HTERT RPE-1 (cell line): ENCODE data around the gene TRMT10C.
"Not testable (repeated sequence)": the region's sequence is repeated elsewhere in the genome, so short reads cannot be mapped to it uniquely, and the experiment has no call there.

Experiments used
- in situ Hi-C: fragments of 300-500 bp; cut with MboI; formaldehyde crosslinking; loops from 4 replicates; pipeline ENCODE4 v1.14.3; 2020; ENCODE audit warnings: low sequenced_read_pairs

The TRMT10C gene

GRCh38 chr3:101561630-101562328 lies at the start of gene TRMT10C:
Gene TRMT10C (plus strand): TSS chr3:101561868. CDS start chr3:101564782, 2,914 bp downstream.
- in situ Hi-C loops: no loop called here

- in situ Hi-C loops: no loop called here
These were observed 49.3 kb upstream of the TRMT10C start for GRCh38 chr3:101512396-101512645.

- in situ Hi-C loops: no loop called here
These were observed 48.8 kb upstream of the TRMT10C start, which contains the start of gene SENP7 for GRCh38 chr3:101512646-101513418. Gene SENP7 (minus strand): TSS chr3:101513212. CDS start chr3:101513130, 82 bp downstream.

GRCh38 chr3:101513419-101513986 lies 48.2 kb upstream of the TRMT10C start:
- in situ Hi-C loops: no loop called here

GRCh38 chr3:101518421-101518871 lies 43.2 kb upstream of the TRMT10C start:
- in situ Hi-C loops: no loop called here

GRCh38 chr3:101519685-101520365 lies 41.8 kb upstream of the TRMT10C start:
- in situ Hi-C loops: no loop called here

- in situ Hi-C loops: no loop called here
These were observed 40.4 kb upstream of the TRMT10C start for GRCh38 chr3:101521211-101521701.

GRCh38 chr3:101527441-101527840 lies 34.2 kb upstream of the TRMT10C start:
- in situ Hi-C loops: no loop called here

- in situ Hi-C loops: no loop called here
These were observed 33.8 kb upstream of the TRMT10C start for GRCh38 chr3:101527906-101528305.

GRCh38 chr3:101529816-101530685 lies 31.6 kb upstream of the TRMT10C start:
- in situ Hi-C loops: no loop called here

- in situ Hi-C loops: no loop called here
These were observed 31.0 kb upstream of the TRMT10C start for GRCh38 chr3:101530686-101531047.

GRCh38 chr3:101531473-101532086 lies 30.1 kb upstream of the TRMT10C start:
- in situ Hi-C loops: no loop called here

- in situ Hi-C loops: no loop called here
These were observed 28.7 kb upstream of the TRMT10C start for GRCh38 chr3:101532783-101533602.

- in situ Hi-C loops: no loop called here
These were observed 28.1 kb upstream of the TRMT10C start for GRCh38 chr3:101533603-101533968.

- in situ Hi-C loops: no loop called here
These were observed 26.4 kb upstream of the TRMT10C start for GRCh38 chr3:101535221-101535620.

- in situ Hi-C loops: no loop called here
These were observed 25.4 kb upstream of the TRMT10C start for GRCh38 chr3:101536266-101536665.

- in situ Hi-C loops: not testable (repeated sequence)
These were observed 24.7 kb upstream of the TRMT10C start for GRCh38 chr3:101536955-101537354.

GRCh38 chr3:101542957-101543356 lies 18.7 kb upstream of the TRMT10C start:
- in situ Hi-C loops: no loop called here

- in situ Hi-C loops: no loop called here
These were observed 17.4 kb upstream of the TRMT10C start for GRCh38 chr3:101544161-101544850.
